SK-N-SH treated with all-trans-retinoic acid at 6 μM for 48 hours (cell line): ENCODE results near the gene LRRC63.

Source experiments
- ARNTL ChIP-seq: fragments of 450-650 bp; formaldehyde crosslinking; IDR thresholded peaks from 2 replicates; pipeline ENCODE4 v1.5.0; 2020; ENCODE audit warnings: low read depth, mild to moderate bottlenecking, moderate library complexity, borderline replicate concordance
- CSRNP3 ChIP-seq: fragments of 250-450 bp; sonication (Bioruptor Pico); IDR thresholded peaks from 2 replicates; pipeline ENCODE4 v1.5.1; 2021; ENCODE audit warnings: mild to moderate bottlenecking, moderate library complexity
- PATZ1 ChIP-seq: fragments of 250-450 bp; sonication (Bioruptor Pico); IDR thresholded peaks from 2 replicates; pipeline ENCODE4 v1.8.0; 2020; ENCODE audit warnings: mild to moderate bottlenecking, moderate library complexity, borderline replicate concordance
- TCF4 ChIP-seq: fragments of 250-450 bp; sonication (Bioruptor Pico); IDR thresholded peaks from 2 replicates; pipeline ENCODE4 v1.8.0; 2021; ENCODE audit warnings: mild to moderate bottlenecking, moderate library complexity, borderline replicate concordance

- TF ChIP-seq CSRNP3 (CRISPR knock-in tag), result no peak
- TF ChIP-seq TCF4 (CRISPR knock-in tag), result no peak
- no peak for TF ChIP-seq ARNTL
- no peak for TF ChIP-seq PATZ1 (CRISPR knock-in tag)
Observed at GRCh38 chr13:46179491-46179908, 32.2 kb upstream of the LRRC63 start.
